Prostate gland (tissue), 2 donors: Measurements from ENCODE around the gene SPATA31E1. TPM values are rescaled to one million over a fixed set of nuclear protein-coding genes. Genes with fewer than 3 reads are reported as not detected.
"Not testable (repeated sequence)": the region's sequence is repeated elsewhere in the genome, so short reads cannot be mapped to it uniquely, and the experiment has no call there.

ENCODE experiments used
- DNase-seq: peaks from one replicate; pipeline ENCODE4 v3.0.0-alpha.2; 2019; ENCODE audit warnings: low spot score
- H3K27ac ChIP-seq, 2 donors: fragments of 200-600 bp; sonication (generic); 2 replicates each; pipeline ENCODE4 v1.5.1; 2017 to 2019
- H3K27me3 ChIP-seq: fragments of 200-600 bp; sonication (generic); replicated peaks from 2 replicates; pipeline ENCODE4 v1.5.1; 2019; ENCODE audit not compliant: insufficient read depth
- H3K36me3 ChIP-seq, 2 donors: fragments of 200-600 bp; sonication (generic); 1 replicate in 1 of 2; 2 replicates in 1 of 2; pipeline versions ENCODE4 v1.5.1 to v1.8.1; 2017 to 2019
- H3K4me1 ChIP-seq: fragments of 200-600 bp; sonication (generic); replicated peaks from 2 replicates; pipeline ENCODE4 v1.5.1; 2019
- H3K4me3 ChIP-seq, 2 donors: fragments of 200-600 bp; sonication (generic); 2 replicates each; pipeline ENCODE4 v1.5.1; 2017 to 2019
- H3K9me3 ChIP-seq: fragments of 200-600 bp; sonication (generic); 2 replicates; pipeline ENCODE4 v1.5.1; 2017
- WGBS: methylation state at CpG from one replicate; pipeline ENCODE4 v1.1.5; 2018; 5-methylcytosine and 5-hydroxymethylcytosine counted together
- intact Hi-C: fragments of 100-400 bp; cut with DNase I; formaldehyde crosslinking; loops from one replicate; pipeline ENCODE4 v1.14.2; 2022
- total RNA-seq, 2 donors: library from RNA; depleted of rRNA; stranded (reverse); fragments of >200 nt; gene quantifications; one replicate each; pipeline ENCODE4 v1.1.0, GENCODE V29; 2016

Gene SPATA31E1
- total RNA-seq, 2 donors from 2014 or later: 0.68 TPM; not detected in 1

- H3K36me3 ChIP-seq, H3K4me3 ChIP-seq, DNase-seq, H3K4me1 ChIP-seq, H3K27ac ChIP-seq, intact Hi-C loops, H3K9me3 ChIP-seq, H3K27me3 ChIP-seq: not testable (repeated sequence)
- WGBS: no CpG with 5 or more reads among the region's 12 CpGs
Observed at GRCh38 chr9:87937352-87937751, 54.7 kb downstream of the SPATA31E1 start.

DNA sequence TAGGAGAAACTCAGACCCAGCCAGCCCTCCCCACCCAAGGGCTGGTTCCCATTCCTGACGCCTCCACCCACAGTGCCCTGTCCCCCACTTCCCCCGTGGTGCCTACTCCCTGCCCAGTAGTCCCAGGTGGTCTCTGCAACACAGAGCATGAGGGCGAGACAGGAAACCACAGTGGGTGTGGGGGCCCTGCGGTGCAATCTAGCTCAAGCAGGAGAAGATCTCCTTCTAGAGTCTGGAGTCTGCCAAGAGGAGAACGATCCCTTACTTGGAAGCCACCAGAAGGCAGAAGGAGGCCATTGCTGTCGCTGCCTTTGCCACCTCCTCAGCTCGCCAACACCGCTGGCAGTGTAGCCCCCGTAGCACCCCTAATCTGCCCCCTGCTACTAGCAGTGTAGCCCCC is 55.2 kb downstream of the SPATA31E1 start:
- H3K36me3 ChIP-seq, DNase-seq, H3K4me1 ChIP-seq, H3K27me3 ChIP-seq, H3K9me3 ChIP-seq, intact Hi-C loops, H3K4me3 ChIP-seq, H3K27ac ChIP-seq: not testable (repeated sequence)
- no CpG with 5 or more reads among the region's 9 CpGs for WGBS

- H3K27me3 ChIP-seq, H3K4me1 ChIP-seq, DNase-seq, H3K9me3 ChIP-seq, H3K4me3 ChIP-seq, H3K36me3 ChIP-seq, intact Hi-C loops, H3K27ac ChIP-seq: not testable (repeated sequence)
- no CpG with 5 or more reads among the region's 12 CpGs for WGBS
Observed at GRCh38 chr9:87938336-87938735, 55.7 kb downstream of the SPATA31E1 start.

Other genes with a start within 250 kb of the SPATA31E1 start
- gene CTSL, start 156.8 kb upstream of the SPATA31E1 start, total RNA-seq: 10 to 100 TPM; 87.3 to 90.1 TPM
- under 1 TPM in 1 of 2 donors, not detected in 1; 0.97 TPM for gene SPATA31C1, start 35.1 kb downstream of the SPATA31E1 start, total RNA-seq
- 10 to 100 TPM in 1 of 2 donors, 1 to 10 TPM in 1; 8.4 to 14.5 TPM for gene CDK20, start 91.7 kb downstream of the SPATA31E1 start, total RNA-seq